ENCODE measurements around the gene SPDYE1. TPM values are rescaled to one million over a fixed set of nuclear protein-coding genes. Genes with fewer than 3 reads are reported as not detected.
A peak's percentile ranks its signal among the peaks of the same experiment; 100 is the strongest.
"Not testable (repeated sequence)": the region's sequence is repeated elsewhere in the genome, so short reads cannot be mapped to it uniquely, and the experiment has no call there.

Gene SPDYE1
- total RNA-seq, 2 donors from 2014 or later = not detected

GRCh38 chr7:43960933-43961332 lies 36.8 kb upstream of the SPDYE1 start:
- DNase-seq (ENCODE audit: low spot score) = no peak
- no peak for ATAC-seq (ENCODE audit: insufficient number of reproducible peaks, low FRiP score, low read depth)
- Histone ChIP-seq H3K4me1 (ENCODE audit: control insufficient read depth in 1 of 2, low read depth in 2 of 2) (no peaks in the 10 kb centered on the region), H3K27me3 (replicated peaks; ENCODE audit: insufficient read depth) (no peaks in the 10 kb centered on the region), H3K9me3 (no peaks in the 10 kb centered on the region), H3K27ac (no peak overlapping the region), H3K4me3 (no peak overlapping the region), H3K36me3 (peaks cover 7% of the 10 kb centered on the region)
- TF ChIP-seq, protein P1, sequence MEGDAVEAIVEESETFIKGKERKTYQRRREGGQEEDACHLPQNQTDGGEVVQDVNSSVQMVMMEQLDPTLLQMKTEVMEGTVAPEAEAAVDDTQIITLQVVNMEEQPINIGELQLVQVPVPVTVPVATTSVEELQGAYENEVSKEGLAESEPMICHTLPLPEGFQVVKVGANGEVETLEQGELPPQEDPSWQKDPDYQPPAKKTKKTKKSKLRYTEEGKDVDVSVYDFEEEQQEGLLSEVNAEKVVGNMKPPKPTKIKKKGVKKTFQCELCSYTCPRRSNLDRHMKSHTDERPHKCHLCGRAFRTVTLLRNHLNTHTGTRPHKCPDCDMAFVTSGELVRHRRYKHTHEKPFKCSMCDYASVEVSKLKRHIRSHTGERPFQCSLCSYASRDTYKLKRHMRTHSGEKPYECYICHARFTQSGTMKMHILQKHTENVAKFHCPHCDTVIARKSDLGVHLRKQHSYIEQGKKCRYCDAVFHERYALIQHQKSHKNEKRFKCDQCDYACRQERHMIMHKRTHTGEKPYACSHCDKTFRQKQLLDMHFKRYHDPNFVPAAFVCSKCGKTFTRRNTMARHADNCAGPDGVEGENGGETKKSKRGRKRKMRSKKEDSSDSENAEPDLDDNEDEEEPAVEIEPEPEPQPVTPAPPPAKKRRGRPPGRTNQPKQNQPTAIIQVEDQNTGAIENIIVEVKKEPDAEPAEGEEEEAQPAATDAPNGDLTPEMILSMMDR (IDR thresholded peaks at IDR 0.05) = no peak

DNA sequence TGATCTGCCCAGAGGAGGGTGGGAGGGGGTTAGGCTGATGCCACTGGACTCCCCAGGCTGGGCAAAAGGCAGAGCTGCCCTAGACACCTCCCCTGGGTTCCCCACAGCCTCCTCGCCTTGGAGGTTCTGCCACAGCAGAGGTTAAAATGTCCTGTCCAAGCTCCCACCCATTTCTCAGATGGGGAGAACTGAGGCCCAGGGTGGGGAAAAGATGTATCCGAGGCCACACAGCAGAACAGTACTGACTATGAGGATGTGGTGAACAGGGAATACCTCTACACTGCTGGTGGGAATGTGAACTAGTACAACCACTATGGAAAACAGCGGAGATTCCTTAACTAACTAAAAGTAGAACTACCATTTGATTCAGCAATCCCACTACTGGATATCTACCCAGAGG lies 31.3 kb upstream of the SPDYE1 start:
- not testable (repeated sequence) for H3K4me1 ChIP-seq (ENCODE audit: control insufficient read depth in 1 of 2, low read depth in 2 of 2); H3K36me3 ChIP-seq; H3K27me3 ChIP-seq (replicated peaks; ENCODE audit: insufficient read depth); ATAC-seq (ENCODE audit: insufficient number of reproducible peaks, low FRiP score, low read depth); H3K9me3 ChIP-seq; DNase-seq (ENCODE audit: low spot score); H3K27ac ChIP-seq; H3K4me3 ChIP-seq

DNA sequence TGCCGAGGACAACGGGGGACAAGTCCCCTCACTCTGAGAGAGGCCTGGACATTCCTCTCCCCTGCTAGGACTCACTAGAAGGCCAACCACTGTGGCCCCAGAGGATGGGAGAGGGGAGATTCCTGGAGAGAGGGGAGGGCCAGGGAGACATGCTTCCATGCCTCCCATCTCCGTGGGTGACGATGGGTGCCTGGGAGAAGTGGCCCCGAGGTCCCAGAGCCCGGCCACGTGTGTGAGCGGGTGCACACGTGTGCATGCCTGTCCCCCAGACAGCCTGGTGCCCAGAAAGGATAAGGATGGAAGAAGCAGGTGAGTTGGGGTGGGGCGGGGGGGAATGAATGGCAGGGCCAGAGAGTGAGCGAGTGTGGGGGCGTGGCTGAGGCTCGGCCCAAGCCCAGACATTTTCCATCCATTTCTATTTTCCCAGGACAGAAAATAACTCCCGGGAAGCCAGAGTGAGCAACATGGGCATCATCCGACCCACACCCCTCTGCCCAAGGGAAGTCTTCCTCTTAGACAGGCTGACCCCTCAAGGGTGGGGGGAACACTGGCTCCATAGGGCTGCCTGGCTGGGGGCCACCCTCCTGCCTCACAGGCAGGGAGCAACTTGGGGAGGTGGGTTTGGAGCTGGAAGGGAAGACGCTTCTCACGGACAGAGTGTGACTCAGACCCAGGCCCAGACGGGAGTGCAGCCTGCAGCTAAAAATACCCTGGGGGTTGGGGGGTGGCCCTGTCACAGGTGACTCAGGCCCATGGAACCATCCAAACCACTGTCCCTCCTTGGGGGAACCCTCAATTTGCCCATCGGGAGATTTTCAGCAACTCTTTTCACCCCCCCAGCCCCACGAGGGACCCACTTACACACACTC lies 29.3 kb upstream of the SPDYE1 start:
- not testable (repeated sequence) for DNase-seq (ENCODE audit: low spot score); H3K36me3 ChIP-seq; H3K4me1 ChIP-seq (ENCODE audit: control insufficient read depth in 1 of 2, low read depth in 2 of 2); H3K9me3 ChIP-seq; H3K4me3 ChIP-seq; H3K27me3 ChIP-seq (replicated peaks; ENCODE audit: insufficient read depth); H3K27ac ChIP-seq
- peak; percentile 59 for ATAC-seq (ENCODE audit: insufficient number of reproducible peaks, low FRiP score, low read depth)

DNA sequence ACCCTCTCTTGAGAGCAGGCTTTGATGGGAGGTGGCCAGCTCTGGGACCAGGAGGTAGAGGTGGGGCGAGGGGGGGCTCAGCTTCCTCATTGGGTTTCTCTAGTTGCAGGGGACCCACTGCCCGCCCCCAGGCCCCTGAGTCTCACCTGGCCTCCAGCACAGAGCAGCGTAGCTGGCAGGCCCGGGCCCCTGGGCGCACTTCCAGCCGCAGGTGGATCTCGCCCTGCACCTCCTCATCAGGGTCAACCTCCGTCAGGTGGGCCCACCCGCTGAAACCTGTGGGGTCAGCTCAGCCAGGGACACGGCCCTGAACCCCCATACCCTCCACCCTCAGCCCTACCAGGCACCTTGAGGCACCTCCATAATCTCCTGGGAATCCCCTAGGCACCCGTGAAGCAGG lies 28.1 kb upstream of the SPDYE1 start:
- not testable (repeated sequence) for H3K4me3 ChIP-seq; DNase-seq (ENCODE audit: low spot score); ATAC-seq (ENCODE audit: insufficient number of reproducible peaks, low FRiP score, low read depth)

DNA sequence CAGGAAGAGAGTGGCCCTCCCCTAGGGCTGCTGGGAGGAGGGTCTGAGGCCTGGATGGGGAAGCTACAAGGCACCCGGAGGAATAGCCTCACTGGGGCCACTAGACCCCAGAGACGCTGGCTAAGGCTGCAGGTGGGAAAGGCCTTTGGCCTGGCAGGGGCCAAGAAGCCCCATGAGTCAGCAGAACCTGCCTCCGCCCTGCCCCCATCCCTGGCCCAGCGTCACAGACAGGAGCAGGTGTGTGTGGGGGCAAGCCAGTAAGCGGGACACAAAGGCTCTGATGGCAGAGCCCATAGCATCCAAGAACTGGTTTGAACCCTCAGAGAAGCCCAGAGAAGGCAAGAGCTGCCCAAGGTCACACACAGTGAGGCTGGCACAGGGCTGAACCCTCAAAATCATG lies 27.0 kb upstream of the SPDYE1 start:
- not testable (repeated sequence) for H3K27me3 ChIP-seq (replicated peaks; ENCODE audit: insufficient read depth); H3K4me3 ChIP-seq; H3K27ac ChIP-seq; DNase-seq (ENCODE audit: low spot score); H3K4me1 ChIP-seq (ENCODE audit: control insufficient read depth in 1 of 2, low read depth in 2 of 2); H3K36me3 ChIP-seq; H3K9me3 ChIP-seq; ATAC-seq (ENCODE audit: insufficient number of reproducible peaks, low FRiP score, low read depth)

More for the DNA sequence above, 28.1 kb upstream of the SPDYE1 start:
- not testable (repeated sequence) for H3K27me3 ChIP-seq (replicated peaks; ENCODE audit: insufficient read depth); H3K4me1 ChIP-seq (ENCODE audit: control insufficient read depth in 1 of 2, low read depth in 2 of 2); H3K27ac ChIP-seq; H3K9me3 ChIP-seq; H3K36me3 ChIP-seq

- H3K9me3 ChIP-seq; ATAC-seq (ENCODE audit: insufficient number of reproducible peaks, low FRiP score, low read depth); DNase-seq (ENCODE audit: low spot score); H3K27me3 ChIP-seq (replicated peaks; ENCODE audit: insufficient read depth); H3K4me1 ChIP-seq (ENCODE audit: control insufficient read depth in 1 of 2, low read depth in 2 of 2); H3K4me3 ChIP-seq; H3K36me3 ChIP-seq; H3K27ac ChIP-seq: not testable (repeated sequence)
Measured at GRCh38 chr7:43974033-43974573, 23.6 kb upstream of the SPDYE1 start.

GRCh38 chr7:43974725-43975482 lies 22.8 kb upstream of the SPDYE1 start:
- DNase-seq (ENCODE audit: low spot score); H3K4me1 ChIP-seq (ENCODE audit: control insufficient read depth in 1 of 2, low read depth in 2 of 2); H3K27me3 ChIP-seq (replicated peaks; ENCODE audit: insufficient read depth); ATAC-seq (ENCODE audit: insufficient number of reproducible peaks, low FRiP score, low read depth); H3K27ac ChIP-seq; H3K9me3 ChIP-seq; H3K36me3 ChIP-seq; H3K4me3 ChIP-seq: not testable (repeated sequence)

GRCh38 chr7:43977525-43977924 lies 20.2 kb upstream of the SPDYE1 start:
- ATAC-seq (ENCODE audit: insufficient number of reproducible peaks, low FRiP score, low read depth) (no peak), DNase-seq (ENCODE audit: low spot score) (no peak)
- TF ChIP-seq, protein P1 (IDR thresholded peaks at IDR 0.05) = no peak
- Histone ChIP-seq H3K9me3 (no peaks in the 10 kb centered on the region), H3K4me1 (ENCODE audit: control insufficient read depth in 1 of 2, low read depth in 2 of 2) (no peaks in the 10 kb centered on the region), H3K36me3 (no peaks in the 10 kb centered on the region), H3K4me3 (no peak overlapping the region), H3K27ac (no peak overlapping the region), H3K27me3 (replicated peaks; ENCODE audit: insufficient read depth) (no peaks in the 10 kb centered on the region)

DNA sequence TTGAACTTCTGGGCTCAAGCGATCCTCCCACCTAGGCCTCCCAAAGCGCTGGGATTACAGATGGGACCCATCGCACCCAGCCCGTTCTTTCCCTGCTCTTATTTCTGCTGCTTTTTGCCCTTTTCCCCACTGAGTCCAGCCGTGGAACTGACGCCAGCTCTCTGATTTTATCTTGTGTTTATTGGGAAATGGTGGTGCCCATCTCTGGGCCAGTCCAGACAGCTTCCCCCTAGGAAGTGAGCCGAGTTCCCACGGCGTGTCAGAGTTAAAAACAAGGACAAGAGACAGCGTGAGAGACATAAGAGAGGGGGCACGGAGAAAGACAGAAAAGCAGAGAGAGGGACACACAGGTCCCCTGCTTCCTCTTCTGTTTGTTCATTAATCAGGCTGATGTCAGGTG lies 19.6 kb upstream of the SPDYE1 start:
- not testable (repeated sequence) for H3K27me3 ChIP-seq (replicated peaks; ENCODE audit: insufficient read depth); H3K4me3 ChIP-seq; DNase-seq (ENCODE audit: low spot score); H3K27ac ChIP-seq; H3K9me3 ChIP-seq; H3K36me3 ChIP-seq; ATAC-seq (ENCODE audit: insufficient number of reproducible peaks, low FRiP score, low read depth); H3K4me1 ChIP-seq (ENCODE audit: control insufficient read depth in 1 of 2, low read depth in 2 of 2)

DNA sequence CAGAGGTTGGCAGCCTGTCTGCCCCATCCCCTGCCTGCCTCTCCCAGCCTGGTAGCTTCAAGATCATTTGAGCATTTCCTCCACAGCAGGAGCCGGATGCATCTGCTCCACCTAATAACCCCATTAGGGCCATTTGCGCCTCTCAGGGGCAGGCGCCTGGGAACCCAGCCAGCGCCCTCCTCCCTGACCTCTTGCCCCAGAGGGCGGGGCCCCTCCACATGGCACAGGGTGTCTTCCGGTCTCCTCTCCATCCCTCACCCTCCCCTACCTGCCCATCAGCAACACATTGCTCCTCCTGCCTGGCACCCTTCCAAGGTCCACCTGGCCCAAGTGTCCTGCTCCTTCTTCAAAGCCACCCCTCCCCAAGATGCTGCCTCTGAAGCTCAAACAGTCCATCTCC lies 14.8 kb upstream of the SPDYE1 start:
- not testable (repeated sequence) for H3K4me1 ChIP-seq (ENCODE audit: control insufficient read depth in 1 of 2, low read depth in 2 of 2); H3K36me3 ChIP-seq; H3K27me3 ChIP-seq (replicated peaks; ENCODE audit: insufficient read depth); H3K9me3 ChIP-seq; H3K4me3 ChIP-seq; ATAC-seq (ENCODE audit: insufficient number of reproducible peaks, low FRiP score, low read depth); H3K27ac ChIP-seq; DNase-seq (ENCODE audit: low spot score)

Measured in thoracic aorta (tissue), 2 donors.